Spleen (tissue), 7 donors: ENCODE results near the gene TEAD1.

ENCODE experiments used
- CTCF ChIP-seq, 11 experiments: fragments of 200-600 bp in 7 of 11; fragments of 450-650 bp in 4 of 11; sonication (generic) in 4 of 11; IDR thresholded peaks in 8 of 11; conservative IDR thresholded peaks in 3 of 11; 1 replicate in 7 of 11; 2 replicates in 4 of 11; pipeline versions ENCODE4 v1.4.0 to v1.8.0; 2016 to 2021; ENCODE audit warnings: antibody characterized with exemption in 11 of 11, inconsistent platforms in 4 of 11, mild to moderate bottlenecking in 1 of 11
- POLR2A ChIP-seq, 3 donors: fragments of 450-650 bp; IDR thresholded peaks; one replicate each; pipeline ENCODE4 v1.5.1; 2017; ENCODE audit warnings: antibody characterized with exemption in 3 of 3, mild to moderate bottlenecking in 1 of 3
- POLR2AphosphoS5 ChIP-seq, 3 donors: sonication (generic); formaldehyde crosslinking; IDR thresholded peaks; one replicate each; pipeline ENCODE4 v1.5.1; 2017; ENCODE audit warnings: antibody characterized with exemption in 3 of 3
- donor health status: DM: no; HTN: no; CAD: no; lungs with moderate emphysema.
- donor health status: DM: no; HTN: no; CAD: no.
- donor health status: DM: no; HTN: no; CAD: no.

GRCh38 chr11:12715131-12715530 lies 40.9 kb downstream of the TEAD1 start:
- TF ChIP-seq CTCF (IDR thresholded peaks at IDR 0.05 in 8 of 11, conservative IDR thresholded peaks at IDR 0.05 in 3 of 11) (no peak), POLR2A (IDR thresholded peaks at IDR 0.05) (no peak), POLR2AphosphoS5 (IDR thresholded peaks at IDR 0.05) (no peak)
